GM19239 (cell line): ENCODE measurements around the gene PPIH.
"Not testable (repeated sequence)": the region's sequence is repeated elsewhere in the genome, so short reads cannot be mapped to it uniquely, and the experiment has no call there.

ENCODE experiments used
- DNase-seq: peaks from one replicate; pipeline ENCODE4 v3.0.0; 2011; ENCODE audit warnings: low spot score; ENCODE audit not compliant: insufficient read length
- FAIRE-seq: peaks from 2 replicates; lab custom pipeline; 2011; peaks lifted over from hg19 to GRCh38; lab: Jason Lieb, UNC

Gene PPIH

DNA sequence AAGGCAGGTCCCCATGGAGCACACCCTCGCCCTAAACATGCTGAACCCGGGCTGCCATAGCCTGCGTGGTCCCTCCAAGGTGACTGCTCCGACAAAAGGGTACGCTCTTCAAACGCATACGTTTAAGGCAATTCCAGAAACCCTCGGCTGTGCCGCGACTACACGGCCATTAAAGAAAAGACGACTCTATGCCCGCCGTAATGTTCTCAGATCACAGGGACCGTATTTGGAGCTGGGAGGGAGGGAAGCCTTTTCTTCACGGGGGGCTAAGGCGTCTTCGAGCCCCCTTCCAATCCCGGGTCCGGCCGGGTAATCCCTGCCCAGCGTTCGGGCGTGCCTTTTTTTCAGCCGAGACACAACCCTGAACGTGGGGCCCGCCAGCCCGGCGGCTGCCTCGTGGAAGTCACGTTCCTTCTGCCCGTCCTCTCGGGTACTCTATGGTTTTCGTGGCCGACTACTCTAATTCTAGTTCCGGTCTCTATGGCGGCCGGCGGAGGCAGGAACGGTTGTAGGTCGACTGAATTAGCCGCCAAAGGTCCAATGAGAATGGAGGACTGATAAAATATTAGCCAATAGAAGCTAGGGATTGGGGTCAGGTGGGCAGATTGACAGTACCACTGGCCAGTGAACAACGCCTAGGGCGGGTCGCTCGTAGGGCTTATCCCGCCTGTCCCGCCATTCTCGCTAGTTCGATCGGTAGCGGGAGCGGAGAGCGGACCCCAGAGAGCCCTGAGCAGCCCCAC, 23.7 kb downstream of the PPIH start, which contains the start of gene YBX1:
TSS of gene YBX1 (plus strand) at position 678 of the 743 bp plus-strand sequence. CDS start 148 bp downstream, outside the sequence.
- peak; percentile 90 for DNase-seq
- peak; percentile 86 for FAIRE-seq

GRCh38 chr1:42682484-42682738, 24.2 kb downstream of the PPIH start:
- not testable (repeated sequence) for FAIRE-seq, DNase-seq

- FAIRE-seq (no peak), DNase-seq (peak; percentile 48)
These were observed 24.7 kb downstream of the PPIH start for GRCh38 chr1:42682739-42683531.

- DNase-seq (no peak), FAIRE-seq (peak; percentile 61)
These were observed 25.9 kb downstream of the PPIH start for GRCh38 chr1:42684139-42684538.

- FAIRE-seq (no peak), DNase-seq (no peak)
These were observed 28.2 kb downstream of the PPIH start for GRCh38 chr1:42686418-42686817.

- DNase-seq (no peak), FAIRE-seq (peak; percentile 11)
These were observed 31.7 kb downstream of the PPIH start for GRCh38 chr1:42689912-42690311.

DNA sequence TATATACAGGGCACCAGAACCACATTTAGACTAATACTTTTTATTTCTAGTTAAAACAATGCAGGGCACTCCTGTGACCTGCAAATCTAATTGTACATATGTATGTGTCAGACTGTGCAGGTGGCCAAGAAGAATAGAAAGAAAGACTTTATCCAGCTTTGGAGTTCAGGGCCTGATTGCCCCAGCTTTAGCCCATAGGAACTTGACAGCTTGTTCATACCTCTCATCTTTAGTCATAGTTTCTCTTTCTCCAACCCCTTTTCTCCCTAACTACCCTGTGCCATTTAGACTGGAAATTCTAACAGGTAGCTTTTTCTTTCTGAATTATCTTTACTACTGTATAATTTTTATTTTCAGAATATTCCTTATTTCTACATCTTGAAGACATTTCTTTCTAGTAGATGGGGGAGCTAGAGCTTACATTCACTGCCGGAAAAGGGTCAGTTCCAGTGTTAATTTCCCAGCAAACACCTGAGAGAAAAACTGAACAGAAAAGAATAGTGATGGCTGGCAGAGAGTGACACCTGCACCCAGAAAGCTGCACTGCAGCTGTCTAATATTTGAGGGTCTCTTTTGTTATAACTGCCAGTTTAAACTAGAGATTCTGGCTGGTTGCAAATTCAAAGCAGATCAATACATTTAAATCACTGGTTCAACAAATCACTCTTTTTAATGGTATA, 32.4 kb downstream of the PPIH start:
- FAIRE-seq (peak; percentile 82), DNase-seq (no peak)

- FAIRE-seq (peak; percentile 48), DNase-seq (no peak)
These were observed 32.9 kb downstream of the PPIH start for GRCh38 chr1:42691157-42691498.

GRCh38 chr1:42692461-42692860, 34.2 kb downstream of the PPIH start:
- DNase-seq (no peak), FAIRE-seq (no peak)

DNA sequence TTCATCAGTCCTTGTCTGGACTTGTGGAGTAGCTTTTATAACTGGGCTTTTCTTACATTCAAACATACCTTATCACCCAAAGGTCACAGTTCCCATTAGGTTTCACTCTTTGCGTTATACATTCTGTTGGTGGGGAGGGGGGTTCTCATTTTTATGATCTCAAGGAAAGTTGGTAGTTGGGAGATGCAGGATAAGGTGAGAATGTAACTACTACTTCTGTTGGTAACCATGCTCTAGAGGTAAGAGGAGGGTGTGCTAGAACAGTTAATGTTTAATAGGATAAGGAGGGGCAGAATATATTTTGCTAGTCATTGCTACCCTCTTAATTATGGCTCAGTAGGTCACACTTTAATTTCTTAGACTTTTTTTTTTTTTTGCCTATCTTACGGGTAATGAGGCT, 34.7 kb downstream of the PPIH start:
- FAIRE-seq: no peak

DNA sequence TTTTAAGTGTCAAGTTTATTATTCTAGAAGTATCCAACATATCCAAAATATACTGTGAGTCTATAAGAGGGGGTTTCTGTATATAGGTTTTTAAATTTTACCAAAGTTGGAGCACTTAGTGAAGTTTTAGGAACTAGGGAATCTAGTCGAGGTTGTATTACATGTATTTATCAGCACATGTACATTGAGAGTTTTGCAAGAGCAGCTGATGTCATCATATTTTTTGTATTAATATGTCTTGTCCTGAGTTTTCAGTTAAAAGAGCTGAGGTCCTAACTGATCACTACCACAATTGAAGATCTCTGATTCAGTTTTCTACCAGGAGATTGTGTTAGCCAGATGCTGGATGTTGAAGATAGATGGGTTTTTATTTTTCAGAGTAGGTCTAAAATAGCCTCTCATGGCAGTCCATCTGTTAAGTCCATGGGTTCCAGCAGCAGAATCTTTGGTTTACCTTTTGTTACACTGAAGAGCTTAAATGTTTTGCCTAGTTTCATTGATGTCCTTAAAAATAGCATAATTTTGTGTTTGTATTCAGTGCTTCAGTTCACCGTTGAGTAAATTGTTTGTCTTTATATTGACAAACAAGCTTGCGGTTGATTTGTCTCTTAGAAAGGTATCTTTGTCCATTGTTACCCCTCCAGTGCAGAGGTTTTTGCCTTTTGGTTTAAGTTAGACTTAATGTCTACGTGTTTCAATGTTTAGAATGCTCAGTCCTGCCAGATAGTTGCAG, 40.0 kb downstream of the PPIH start:
- DNase-seq (no peak), FAIRE-seq (no peak)

More for the DNA sequence above, 34.7 kb downstream of the PPIH start:
- no peak for DNase-seq

GRCh38 chr1:42700006-42700405, 41.8 kb downstream of the PPIH start:
- DNase-seq (no peak), FAIRE-seq (no peak)

- no peak for DNase-seq
- no peak for FAIRE-seq
These were observed 45.8 kb downstream of the PPIH start for GRCh38 chr1:42703888-42704464.

- FAIRE-seq, DNase-seq: not testable (repeated sequence)
These were observed 54.6 kb downstream of the PPIH start for GRCh38 chr1:42712808-42713207.

- no peak for FAIRE-seq
- no peak for DNase-seq
These were observed 55.1 kb downstream of the PPIH start for GRCh38 chr1:42713293-42713692.

- not testable (repeated sequence) for DNase-seq, FAIRE-seq
These were observed 56.2 kb downstream of the PPIH start for GRCh38 chr1:42714441-42714840.

GRCh38 chr1:42720868-42721267, 62.6 kb downstream of the PPIH start:
- DNase-seq: no peak
- no peak for FAIRE-seq

GRCh38 chr1:42721926-42722325, 63.7 kb downstream of the PPIH start:
- FAIRE-seq (no peak), DNase-seq (no peak)

- not testable (repeated sequence) for FAIRE-seq, DNase-seq
These were observed 64.2 kb downstream of the PPIH start for GRCh38 chr1:42722403-42722802.

GRCh38 chr1:42723511-42723910, 65.3 kb downstream of the PPIH start:
- no peak for FAIRE-seq

More at GRCh38 chr1:42723511-42723910, 65.3 kb downstream of the PPIH start:
- DNase-seq: no peak
